Stimulated activated CD8-positive, alpha-beta memory T cell treated with anti-CD3 and anti-CD28 coated beads, Interleukin-7, amount 100 ng/mL, for 48 hours (primary cell): ENCODE results near the gene ACSL3.

Source experiments
- DNase-seq, 2 donors: peaks; one replicate each; pipeline ENCODE4 v3.0.0-alpha.2; 2020; ENCODE audit warnings: low read depth in 1 of 2; ENCODE audit errors: extremely low read depth in 1 of 2

The ACSL3 gene

GRCh38 chr2:222878877-222879603, 18.2 kb downstream of the ACSL3 start:
- no peak for DNase-seq

- no peak for DNase-seq
Measured at GRCh38 chr2:222879604-222879933, 18.7 kb downstream of the ACSL3 start.

GRCh38 chr2:222882484-222882928, 21.7 kb downstream of the ACSL3 start:
- no peak for DNase-seq

- DNase-seq = no peak
Measured at GRCh38 chr2:222883420-222883819, 22.6 kb downstream of the ACSL3 start.

GRCh38 chr2:222884114-222884771, 23.4 kb downstream of the ACSL3 start:
- DNase-seq = no peak

GRCh38 chr2:222884805-222885424, 24.1 kb downstream of the ACSL3 start:
- no peak for DNase-seq

GRCh38 chr2:222887124-222887523, 26.3 kb downstream of the ACSL3 start:
- DNase-seq = no peak

GRCh38 chr2:222888716-222889115, 27.9 kb downstream of the ACSL3 start:
- no peak for DNase-seq

GRCh38 chr2:222891890-222892289, 31.1 kb downstream of the ACSL3 start:
- DNase-seq = no peak

- no peak for DNase-seq
Measured at GRCh38 chr2:222892321-222892720, 31.5 kb downstream of the ACSL3 start.

GRCh38 chr2:222892761-222893160, 31.9 kb downstream of the ACSL3 start:
- DNase-seq = no peak

GRCh38 chr2:222893716-222894115, 32.9 kb downstream of the ACSL3 start:
- no peak for DNase-seq

- no peak for DNase-seq
Measured at GRCh38 chr2:222895144-222895543, 34.3 kb downstream of the ACSL3 start.

GRCh38 chr2:222897898-222898297, 37.1 kb downstream of the ACSL3 start:
- no peak for DNase-seq

- DNase-seq = no peak
Measured at GRCh38 chr2:222899413-222900181, 38.8 kb downstream of the ACSL3 start.

- DNase-seq = no peak
Measured at GRCh38 chr2:222900354-222900753, 39.5 kb downstream of the ACSL3 start.

- DNase-seq = no peak
Measured at GRCh38 chr2:222902660-222903059, 41.8 kb downstream of the ACSL3 start.

- no peak for DNase-seq
Measured at GRCh38 chr2:222903234-222904220, 42.7 kb downstream of the ACSL3 start.

GRCh38 chr2:222904557-222905258, 43.9 kb downstream of the ACSL3 start:
- DNase-seq = no peak

GRCh38 chr2:222907048-222907447, 46.2 kb downstream of the ACSL3 start:
- DNase-seq = no peak
